Effector CD8-positive, alpha-beta T cell (primary cell): ENCODE data around the gene SRGN.
"Not testable (repeated sequence)": the region's sequence is repeated elsewhere in the genome, so short reads cannot be mapped to it uniquely, and the experiment has no call there.

ENCODE experiments used
- DNase-seq: peaks from one replicate; lab custom pipeline; 2025; lab: John Stamatoyannopoulos, UW

The SRGN gene

DNA sequence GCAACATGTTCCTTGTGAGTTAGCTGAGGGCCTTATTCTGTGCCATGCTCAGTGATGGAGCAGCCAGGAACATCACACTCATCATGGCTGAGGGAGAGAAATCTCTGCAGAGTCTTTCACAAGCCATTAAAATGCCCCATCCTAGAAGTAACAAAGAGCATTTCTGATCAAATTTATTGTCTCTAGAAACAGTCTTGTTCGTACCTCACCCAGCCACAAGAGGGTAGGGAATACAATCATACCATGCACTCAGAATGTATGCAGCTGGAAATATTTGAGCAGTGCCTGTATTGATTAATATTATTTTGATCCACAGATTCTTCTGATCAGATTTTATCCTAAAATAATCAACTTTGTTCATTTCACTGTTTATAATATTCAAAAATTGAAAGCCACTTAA is 53.4 kb downstream of the SRGN start:
- DNase-seq: no peak

DNA sequence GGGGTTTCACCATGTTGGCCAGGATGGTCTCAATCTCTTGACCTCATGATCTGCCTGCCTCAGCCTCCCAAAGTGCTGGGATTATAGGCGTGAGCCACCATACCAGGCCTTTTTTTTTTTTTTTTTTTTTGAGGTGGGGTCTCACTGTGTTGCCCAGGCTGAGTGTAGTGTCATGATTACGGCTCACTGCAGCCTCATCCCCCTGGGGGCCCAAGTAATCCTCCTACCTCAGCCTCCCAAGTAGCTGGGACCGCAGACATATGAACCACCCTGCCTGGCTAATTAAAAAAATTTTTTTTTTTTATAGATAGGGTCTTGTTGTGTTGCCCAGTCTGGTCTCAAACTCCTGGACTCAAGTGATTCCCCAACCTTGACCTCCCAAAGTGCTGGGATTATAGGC is 54.2 kb downstream of the SRGN start:
- not testable (repeated sequence) for DNase-seq

DNA sequence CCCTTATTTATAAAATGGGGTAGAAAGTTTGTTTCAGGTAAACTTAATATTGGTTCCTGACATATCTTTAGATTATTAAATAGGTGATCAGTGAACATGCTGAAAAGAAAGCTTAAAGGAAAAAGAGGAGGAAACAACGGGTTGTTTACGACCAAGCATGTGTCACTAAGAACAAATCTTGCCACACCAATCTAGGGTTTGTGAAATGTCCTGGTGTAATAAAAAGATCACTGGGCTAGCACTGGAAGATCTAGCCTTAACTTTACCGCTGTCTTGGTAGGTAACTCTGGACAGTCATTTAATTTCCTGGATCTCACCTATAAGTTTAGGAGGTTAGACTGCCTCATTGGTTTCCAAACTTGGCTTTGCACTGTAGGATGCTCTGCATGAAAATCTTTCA is 55.1 kb downstream of the SRGN start:
- no peak for DNase-seq

DNA sequence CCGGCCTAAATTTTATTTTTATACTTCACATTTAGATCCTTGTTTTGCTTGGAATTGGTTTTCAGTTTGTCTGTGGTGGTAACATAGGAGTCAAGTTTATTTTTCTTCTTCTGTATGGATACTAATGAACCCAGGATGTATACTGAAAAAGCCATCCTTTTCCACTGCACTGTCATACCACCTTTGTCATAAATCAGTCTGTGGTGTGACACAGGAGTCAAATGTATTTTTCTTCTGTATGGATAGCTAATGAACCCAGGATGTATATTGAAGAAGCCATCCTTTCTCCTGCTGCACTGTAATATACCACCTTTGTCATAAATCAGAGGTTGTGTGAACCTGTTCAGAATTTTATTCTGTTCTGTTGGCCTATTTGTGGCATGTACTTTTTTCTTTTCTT is 57.4 kb downstream of the SRGN start:
- DNase-seq: no peak

DNA sequence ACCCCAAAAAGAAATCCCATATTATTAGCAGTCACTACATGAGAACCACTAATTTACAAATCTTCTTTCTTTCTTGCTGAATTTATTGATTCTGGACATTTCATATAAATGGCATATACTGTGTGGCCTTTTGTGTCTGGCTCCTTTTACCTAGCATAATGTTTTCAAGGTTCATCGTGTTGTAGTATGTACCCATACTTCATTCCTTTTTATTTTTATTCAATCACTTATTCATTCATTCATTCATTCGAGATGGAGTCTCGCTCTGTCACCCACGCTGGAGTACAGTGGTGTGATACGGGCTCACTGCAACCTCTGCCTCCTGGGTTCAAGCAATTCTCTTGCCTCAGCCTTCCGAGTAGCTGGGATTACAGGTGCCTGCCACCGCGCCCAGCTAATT is 58.0 kb downstream of the SRGN start:
- no peak for DNase-seq

DNA sequence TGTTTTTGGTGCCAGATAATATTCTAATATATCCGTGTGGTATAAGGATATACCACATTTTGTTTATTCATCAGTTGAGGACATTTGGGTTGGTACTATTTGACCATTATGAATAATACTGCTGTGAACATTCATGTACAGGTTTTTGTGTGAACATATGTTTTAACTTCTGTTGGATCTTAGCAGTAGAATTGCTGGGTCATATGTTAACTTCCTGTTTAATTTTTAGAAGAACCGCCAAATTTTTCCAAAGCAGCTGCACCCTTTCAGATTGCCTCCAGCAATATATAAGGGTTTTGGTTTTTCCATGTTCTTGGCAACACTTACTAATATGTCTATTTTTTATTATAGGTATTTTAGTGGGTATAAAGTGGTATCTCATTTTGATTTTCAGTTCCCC is 58.9 kb downstream of the SRGN start:
- no peak for DNase-seq

DNA sequence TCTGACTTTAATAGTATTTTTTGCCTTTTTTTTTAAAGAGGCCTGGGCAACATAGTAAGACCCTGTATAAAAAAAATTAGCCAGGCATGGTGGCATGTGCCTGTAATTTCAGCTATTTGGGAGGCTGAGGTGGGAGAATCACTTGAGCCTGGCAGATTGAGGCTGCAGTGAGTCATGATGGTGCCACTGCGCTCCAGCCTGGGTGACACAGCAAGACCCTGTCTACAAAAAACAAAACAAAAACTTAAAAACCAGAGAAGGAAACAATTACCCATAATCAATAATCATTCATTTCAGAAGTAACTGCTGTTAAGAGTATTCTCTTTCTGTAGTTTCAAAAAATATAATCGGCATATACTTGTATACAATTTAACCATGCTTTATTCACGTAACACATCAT is 64.1 kb downstream of the SRGN start:
- no peak for DNase-seq

DNA sequence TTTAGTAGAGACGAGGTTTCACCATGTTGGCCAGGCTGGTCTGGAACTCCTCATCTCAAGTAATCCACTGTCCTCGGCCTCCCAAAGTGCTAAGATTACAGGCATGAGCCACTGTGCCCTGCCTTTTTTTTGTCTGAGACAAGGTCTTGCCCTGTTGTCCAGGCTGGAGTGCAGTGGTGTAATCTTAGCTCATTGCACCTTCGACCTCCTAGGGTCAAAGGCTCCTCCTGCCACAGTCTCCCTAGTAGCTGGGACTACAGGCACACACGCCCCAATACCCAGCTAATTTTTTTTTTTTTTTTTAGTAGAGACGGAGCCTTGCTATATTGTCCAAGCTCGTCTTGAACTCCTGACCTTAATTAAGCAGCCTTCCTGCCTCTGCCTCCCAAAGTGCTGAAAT is 65.3 kb downstream of the SRGN start:
- no peak for DNase-seq
